OCI-LY7 (cell line): Measurements from ENCODE around the gene BOLA2.
"Not testable (repeated sequence)": the region's sequence is repeated elsewhere in the genome, so short reads cannot be mapped to it uniquely, and the experiment has no call there.

Experiments
- CTCF ChIP-seq: fragments of 200-600 bp; sonication (generic); conservative IDR thresholded peaks from 2 replicates; pipeline ENCODE4 v1.5.1; 2014; ENCODE audit warnings: mild to moderate bottlenecking, antibody characterized with exemption, low read length, moderate library complexity, mixed read lengths
- EZH2phosphoT487 ChIP-seq: fragments of 200-600 bp; sonication (generic); IDR thresholded peaks from 2 replicates; pipeline ENCODE4 v1.6.1; 2018; ENCODE audit warnings: low read depth, borderline replicate concordance, mild to moderate bottlenecking, mixed run types, antibody characterized with exemption, low read length, moderate library complexity, mixed read lengths

DNA sequence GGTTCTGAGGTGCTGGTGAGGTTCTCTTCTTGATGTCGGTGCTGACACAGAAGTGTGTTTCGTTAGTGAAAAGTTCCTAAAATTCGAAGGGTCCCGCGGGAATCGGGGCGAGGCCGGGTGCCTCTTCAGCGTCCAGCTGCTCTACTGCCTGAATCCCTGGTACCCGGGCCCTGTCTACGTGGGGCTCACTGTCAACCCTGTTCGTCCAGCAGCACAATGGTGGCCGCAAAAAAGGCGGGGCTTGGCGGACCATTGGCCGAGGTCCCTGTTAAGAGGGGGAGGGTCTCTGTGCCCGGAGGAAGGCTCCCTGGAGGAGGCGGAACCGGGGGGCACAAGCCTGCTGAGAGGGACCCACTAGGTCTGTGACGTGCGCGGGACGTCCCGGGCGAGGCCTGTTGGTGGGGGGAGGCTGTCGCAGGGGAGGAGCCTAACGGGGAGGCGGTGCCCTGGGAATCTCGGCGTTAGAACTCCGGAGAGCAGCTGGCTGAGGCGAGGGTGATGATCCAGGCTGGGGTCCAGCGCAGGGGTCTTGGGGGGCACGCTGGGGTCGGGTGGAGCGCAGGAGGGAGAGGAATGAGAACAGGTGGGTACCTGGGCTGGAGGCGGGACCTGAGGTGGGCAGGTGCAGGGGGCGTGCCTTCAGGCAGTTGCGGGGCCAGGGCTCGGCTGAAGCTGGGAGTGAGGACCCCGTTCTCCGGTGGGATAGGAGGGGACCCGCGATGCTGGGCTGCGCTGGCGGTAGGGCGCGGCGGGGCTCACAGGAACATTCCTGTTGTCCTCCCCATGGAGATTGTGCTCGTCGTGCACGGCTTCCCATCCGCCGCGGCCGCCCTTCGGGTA, 12.1 kb upstream of the BOLA2 start:
- not testable (repeated sequence) for TF ChIP-seq CTCF, EZH2phosphoT487
